HuH-7.5 (cell line): ENCODE results near the gene EIPR1.
A peak's percentile ranks its signal among the peaks of the same experiment; 100 is the strongest.
"Not testable (repeated sequence)": the region's sequence is repeated elsewhere in the genome, so short reads cannot be mapped to it uniquely, and the experiment has no call there.

ENCODE experiments used
- DNase-seq: peaks from one replicate; pipeline ENCODE4 v3.0.0; 2011; ENCODE audit warnings: low spot score

Gene EIPR1

GRCh38 chr2:3357926-3358325 lies 19.7 kb downstream of the EIPR1 start:
- DNase-seq: no peak

GRCh38 chr2:3357446-3357845 lies 20.2 kb downstream of the EIPR1 start:
- DNase-seq: not testable (repeated sequence)

- DNase-seq: no peak
Measured at GRCh38 chr2:3356799-3357198, 20.8 kb downstream of the EIPR1 start.

GRCh38 chr2:3355951-3356569 lies 21.6 kb downstream of the EIPR1 start:
- DNase-seq: no peak

- no peak for DNase-seq
Measured at GRCh38 chr2:3354986-3355385, 22.6 kb downstream of the EIPR1 start.

GRCh38 chr2:3349211-3349693 lies 28.4 kb downstream of the EIPR1 start:
- no peak for DNase-seq

GRCh38 chr2:3348767-3349166 lies 28.9 kb downstream of the EIPR1 start:
- no peak for DNase-seq

- DNase-seq: no peak
Measured at GRCh38 chr2:3345621-3346020, 32.0 kb downstream of the EIPR1 start.

- no peak for DNase-seq
Measured at GRCh38 chr2:3344897-3345296, 32.7 kb downstream of the EIPR1 start.

- no peak for DNase-seq
Measured at GRCh38 chr2:3343012-3343411, 34.6 kb downstream of the EIPR1 start.

GRCh38 chr2:3342324-3342723 lies 35.3 kb downstream of the EIPR1 start:
- DNase-seq: no peak

GRCh38 chr2:3341336-3341735 lies 36.3 kb downstream of the EIPR1 start:
- no peak for DNase-seq

- no peak for DNase-seq
Measured at GRCh38 chr2:3340144-3340543, 37.5 kb downstream of the EIPR1 start.

- DNase-seq: no peak
Measured at GRCh38 chr2:3338340-3338739, 39.3 kb downstream of the EIPR1 start.

GRCh38 chr2:3336844-3337243 lies 40.8 kb downstream of the EIPR1 start:
- no peak for DNase-seq

- DNase-seq: no peak
Measured at GRCh38 chr2:3334392-3335345, 42.9 kb downstream of the EIPR1 start.

GRCh38 chr2:3332133-3332532 lies 45.5 kb downstream of the EIPR1 start:
- no peak for DNase-seq

GRCh38 chr2:3329491-3329890 lies 48.1 kb downstream of the EIPR1 start:
- DNase-seq: no peak

- DNase-seq: no peak
Measured at GRCh38 chr2:3326871-3327270, 50.7 kb downstream of the EIPR1 start.

GRCh38 chr2:3326182-3326537 lies 51.5 kb downstream of the EIPR1 start:
- DNase-seq: no peak

- no peak for DNase-seq
Measured at GRCh38 chr2:3325458-3326181, 52.0 kb downstream of the EIPR1 start.

GRCh38 chr2:3324404-3325281 lies 53.0 kb downstream of the EIPR1 start:
- peak; percentile 66 for DNase-seq
